Inflammatory macrophage treated with lipopolysaccharide for 4 hours (primary cell): ENCODE data around the gene TAS2R13.

Experiments used
- DNase-seq: peaks from one replicate; pipeline ENCODE4 v3.0.0-alpha.2; 2020

TAS2R13 gene

DNA sequence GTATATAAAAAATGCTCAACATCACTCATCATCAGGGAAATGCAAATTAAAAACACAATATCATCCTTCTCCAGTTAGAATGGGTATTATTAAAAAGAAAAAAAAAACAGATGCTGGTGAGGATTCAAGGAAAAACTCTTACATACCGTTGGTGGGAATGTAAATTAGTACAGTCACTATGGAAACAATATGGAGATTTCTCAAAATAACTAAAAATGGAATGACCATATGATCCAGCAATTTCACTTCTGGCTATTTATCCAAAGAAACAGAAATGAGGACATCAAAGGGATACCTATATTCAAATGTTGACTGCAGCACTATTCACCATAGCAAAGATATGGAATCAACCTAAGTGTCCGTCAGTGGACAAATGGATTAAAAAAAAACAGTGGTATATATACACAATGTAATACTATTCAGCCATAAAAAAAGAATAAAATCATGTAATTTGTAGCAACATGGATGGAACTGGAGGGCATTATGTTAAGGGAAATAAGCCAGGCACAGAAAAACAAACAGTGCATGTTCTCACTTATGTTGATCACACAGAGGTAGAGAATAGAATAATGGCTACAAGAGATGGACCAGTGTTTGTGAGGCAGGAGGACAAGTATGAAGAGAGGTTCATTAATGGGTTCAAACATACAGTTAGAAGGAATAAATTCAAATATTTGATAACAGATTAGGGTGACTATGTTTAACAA is 45.7 kb downstream of the TAS2R13 start:
- no peak for DNase-seq

DNA sequence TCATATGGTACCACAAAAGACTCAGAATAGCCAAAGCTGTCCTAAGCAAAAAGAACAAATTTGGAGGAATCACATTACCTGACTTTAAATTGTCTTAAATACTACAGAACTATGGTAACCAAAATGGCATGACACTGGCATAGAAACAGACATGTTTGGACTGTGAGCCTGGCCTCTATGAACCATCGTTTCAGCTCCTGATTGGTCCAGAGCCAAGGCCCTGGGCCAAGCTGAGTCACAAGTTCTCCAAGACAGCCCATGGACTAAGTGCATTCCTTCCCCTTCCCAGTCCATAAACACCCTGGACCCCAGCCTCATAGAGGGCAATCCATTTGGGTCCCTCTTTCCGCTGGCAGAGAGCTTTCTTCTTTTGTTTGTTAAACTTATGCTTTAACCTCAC is 48.0 kb downstream of the TAS2R13 start:
- DNase-seq = no peak
